NCI-H2081 (cell line): Measurements from ENCODE around the gene OR1A1.
"Not testable (repeated sequence)": the region's sequence is repeated elsewhere in the genome, so short reads cannot be mapped to it uniquely, and the experiment has no call there.

Experiments used
- DNase-seq, 2 experiments: peaks; one replicate each; lab custom pipeline; 2025; lab: John Stamatoyannopoulos, UW

Gene OR1A1, protein sequence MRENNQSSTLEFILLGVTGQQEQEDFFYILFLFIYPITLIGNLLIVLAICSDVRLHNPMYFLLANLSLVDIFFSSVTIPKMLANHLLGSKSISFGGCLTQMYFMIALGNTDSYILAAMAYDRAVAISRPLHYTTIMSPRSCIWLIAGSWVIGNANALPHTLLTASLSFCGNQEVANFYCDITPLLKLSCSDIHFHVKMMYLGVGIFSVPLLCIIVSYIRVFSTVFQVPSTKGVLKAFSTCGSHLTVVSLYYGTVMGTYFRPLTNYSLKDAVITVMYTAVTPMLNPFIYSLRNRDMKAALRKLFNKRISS

DNA sequence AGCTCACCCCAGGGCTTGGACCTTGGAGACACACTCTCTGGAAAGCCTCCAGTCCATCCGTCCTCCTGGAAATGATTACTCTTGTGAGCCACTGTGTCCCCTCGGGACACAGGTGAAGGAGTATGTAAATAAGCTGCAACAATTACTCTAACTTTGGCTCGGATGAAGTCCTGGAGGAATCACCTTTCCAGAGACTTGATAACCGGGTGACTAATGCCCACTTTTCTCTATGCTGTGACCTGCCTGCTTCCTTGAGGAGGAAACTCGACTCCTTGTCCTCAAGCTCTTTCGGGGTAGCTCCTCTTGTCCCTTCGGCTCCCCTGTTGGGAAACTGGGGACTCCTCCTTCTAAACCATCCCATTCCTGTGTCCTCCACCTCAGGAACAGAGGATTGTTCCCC, at the start of gene OR1A1:
Gene OR1A1, plus strand, starts transcription at position 301 of the 400 bp plus-strand sequence. CDS start 7,954 bp downstream, outside the sequence.
- no peak for DNase-seq

DNA sequence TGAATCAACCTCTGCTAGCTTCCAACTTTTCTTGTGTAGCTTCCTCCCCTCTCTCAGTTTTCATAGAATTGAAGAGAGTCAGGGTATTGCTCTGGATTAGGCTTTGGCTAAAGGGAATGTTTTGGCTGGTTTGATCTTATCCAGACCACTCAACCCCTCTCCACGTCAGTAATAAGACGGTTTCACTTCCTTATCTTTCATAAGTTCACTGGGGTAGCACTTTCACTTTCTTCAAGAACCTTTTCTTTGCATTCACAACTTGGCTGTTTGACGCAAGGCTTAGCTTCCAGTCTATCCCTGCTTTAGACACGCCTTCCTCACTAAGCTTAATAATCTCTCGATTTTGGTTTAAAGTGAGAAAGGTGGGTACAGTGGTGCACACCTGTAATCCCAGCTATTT, 39.9 kb upstream of the OR1A1 start:
- DNase-seq, result no peak

DNA sequence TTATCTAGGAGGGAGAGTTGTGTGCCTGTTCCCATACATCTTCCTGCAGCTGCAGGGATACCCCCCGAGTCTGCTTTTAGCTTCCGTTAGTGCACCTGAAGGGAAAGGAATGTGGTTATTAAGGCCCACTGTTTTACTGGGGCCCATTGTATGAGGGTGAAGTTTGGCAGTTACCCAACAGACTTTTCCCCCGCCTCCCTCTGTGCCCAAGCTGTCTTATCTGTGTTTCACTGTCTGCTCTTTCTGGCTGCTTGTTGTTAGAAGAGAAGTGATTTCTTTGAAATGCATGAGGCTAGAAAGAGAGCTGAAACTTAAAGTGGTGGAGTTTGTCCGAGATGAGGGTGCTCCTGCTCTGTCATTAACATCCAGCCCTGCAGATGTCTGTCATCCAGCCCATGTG, 17.5 kb upstream of the OR1A1 start:
- no peak for DNase-seq

DNA sequence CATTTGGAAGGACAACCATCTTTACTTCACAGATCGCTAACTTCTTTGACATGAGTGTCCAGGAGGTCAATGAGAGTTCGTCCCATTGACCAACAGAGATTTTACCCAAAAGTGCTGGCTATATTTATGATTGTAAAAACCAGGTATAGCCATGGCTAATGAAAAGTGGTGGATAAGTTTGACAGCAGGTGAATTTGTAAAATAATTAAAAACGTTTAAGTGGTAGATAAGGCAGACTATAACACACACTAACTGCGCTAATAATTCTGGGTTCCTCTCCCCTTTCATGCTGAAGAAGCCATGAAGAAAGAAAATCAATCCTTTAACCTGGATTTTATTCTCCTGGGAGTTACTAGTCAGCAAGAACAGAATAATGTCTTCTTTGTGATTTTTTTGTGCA, 10.2 kb upstream of the OR1A1 start, which contains the start of gene OR1A2:
Gene OR1A2, plus strand, starts transcription at position 301 of the 400 bp plus-strand sequence. Its CDS starts 0 bp downstream, at position 301.
- no peak for DNase-seq

DNA sequence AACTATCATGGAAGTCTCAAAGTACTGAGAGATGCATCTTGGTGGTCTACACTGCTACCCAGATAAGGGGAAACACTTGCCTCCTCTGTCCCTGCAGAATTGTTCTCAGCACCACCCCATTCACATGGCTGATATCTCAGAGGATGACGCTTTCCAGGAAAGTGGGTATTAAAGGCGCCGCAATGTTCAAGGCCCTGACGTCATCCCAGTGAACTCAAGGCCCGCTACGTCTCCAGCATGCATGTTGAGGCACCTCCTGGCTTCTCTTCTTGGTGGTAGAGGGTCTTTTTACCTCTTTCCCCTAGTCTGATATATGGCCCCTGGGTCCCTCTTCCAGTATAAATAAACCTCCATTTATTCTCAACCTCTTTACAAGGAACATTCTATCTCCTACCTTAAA, 1.0 kb downstream of the OR1A1 start:
- no peak for DNase-seq

DNA sequence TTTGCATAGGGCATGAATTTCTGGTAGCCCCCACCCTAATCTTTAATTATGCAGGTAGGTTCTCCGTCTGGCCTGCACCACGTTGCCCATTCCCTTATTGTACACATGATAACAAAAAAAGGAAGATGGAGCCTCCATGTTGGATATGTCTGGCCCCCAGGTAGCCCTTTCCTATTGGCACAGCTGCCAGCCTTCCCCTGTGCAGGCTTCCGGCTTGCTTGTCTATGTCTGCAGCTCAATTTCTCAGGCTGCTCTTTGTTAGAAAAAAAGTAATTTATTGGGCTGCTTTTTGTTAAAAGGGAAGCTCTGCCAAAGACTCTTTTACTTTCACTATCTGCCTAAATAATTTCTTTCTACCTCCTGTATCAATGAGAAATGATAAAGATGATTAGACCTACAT, 5.5 kb downstream of the OR1A1 start:
- DNase-seq, result no peak

DNA sequence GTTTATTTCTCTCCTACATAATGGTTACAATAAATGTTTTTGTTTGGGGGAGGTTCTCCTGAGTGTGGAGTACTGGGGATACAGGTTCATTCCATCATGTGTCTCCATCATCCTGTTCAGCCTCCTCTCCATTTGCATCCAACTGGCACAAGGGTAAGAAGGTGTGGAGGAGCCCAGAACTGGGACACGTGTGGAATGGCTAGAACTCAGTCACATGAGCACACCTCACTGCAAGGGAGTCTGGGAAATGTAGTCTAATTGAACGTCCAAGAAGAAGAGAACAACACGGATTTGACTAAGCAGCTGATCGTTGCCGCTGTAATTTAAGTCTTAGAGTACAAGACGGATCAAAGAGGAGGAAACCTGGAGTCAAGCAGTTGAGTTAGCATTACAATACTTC, 6.1 kb downstream of the OR1A1 start:
- DNase-seq, result no peak

DNA sequence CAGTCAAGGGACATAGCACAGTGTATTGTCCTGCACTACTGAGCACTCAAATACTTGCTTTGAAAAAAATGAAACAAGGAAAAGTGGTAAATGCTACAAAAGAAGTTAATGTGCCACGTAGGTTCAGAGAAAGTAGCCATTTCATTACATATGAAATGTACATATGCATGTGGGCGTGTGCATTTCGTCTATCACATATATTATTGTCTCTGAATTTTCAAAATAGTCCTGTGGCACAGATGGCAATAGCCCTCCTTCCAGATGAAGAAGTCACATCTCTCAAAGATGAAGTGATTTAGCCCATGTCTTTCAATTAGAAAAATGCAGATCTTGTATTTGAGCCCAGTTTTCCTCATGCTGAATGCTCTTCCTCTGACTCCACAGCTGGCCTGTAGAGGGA, 12.5 kb downstream of the OR1A1 start:
- DNase-seq, result not testable (repeated sequence)

DNA sequence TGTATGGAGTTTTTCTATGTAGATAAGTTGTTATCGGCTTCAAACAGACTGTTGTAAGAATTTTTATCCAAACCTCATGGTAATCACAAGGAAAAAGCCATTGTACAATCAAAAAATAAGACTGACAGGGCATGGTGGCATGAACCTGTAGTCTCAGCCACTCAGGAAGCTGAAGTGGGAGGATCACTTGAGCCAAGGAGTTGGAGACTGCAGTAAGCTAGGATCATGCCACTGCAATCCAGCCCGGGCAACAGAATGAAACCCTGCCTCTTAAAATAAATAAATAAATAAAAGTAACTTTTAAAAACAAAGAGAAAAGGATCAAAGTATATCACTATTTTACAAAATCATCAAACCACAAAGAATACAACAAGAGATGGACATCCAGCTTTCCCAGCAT, 14.4 kb downstream of the OR1A1 start:
- no peak for DNase-seq

DNA sequence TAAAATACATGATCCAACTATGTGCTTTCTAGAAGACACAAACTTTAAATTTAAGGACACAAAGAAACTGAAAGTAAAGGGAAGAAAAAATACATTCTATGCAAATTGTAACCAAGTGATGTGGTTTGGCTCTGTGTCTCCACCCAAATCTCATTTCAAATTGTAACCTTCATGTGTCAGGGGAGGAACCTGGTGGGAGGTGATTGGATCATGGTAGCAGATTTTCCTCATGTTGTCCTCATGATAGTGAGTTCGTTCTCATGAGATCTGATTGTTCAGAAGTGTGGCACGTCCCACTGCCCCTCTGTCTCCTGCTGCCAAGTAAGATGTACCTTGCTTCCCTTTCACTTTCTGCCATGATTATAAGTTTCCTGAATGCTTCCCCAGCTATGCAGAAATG, 15.0 kb downstream of the OR1A1 start:
- DNase-seq, result no peak

DNA sequence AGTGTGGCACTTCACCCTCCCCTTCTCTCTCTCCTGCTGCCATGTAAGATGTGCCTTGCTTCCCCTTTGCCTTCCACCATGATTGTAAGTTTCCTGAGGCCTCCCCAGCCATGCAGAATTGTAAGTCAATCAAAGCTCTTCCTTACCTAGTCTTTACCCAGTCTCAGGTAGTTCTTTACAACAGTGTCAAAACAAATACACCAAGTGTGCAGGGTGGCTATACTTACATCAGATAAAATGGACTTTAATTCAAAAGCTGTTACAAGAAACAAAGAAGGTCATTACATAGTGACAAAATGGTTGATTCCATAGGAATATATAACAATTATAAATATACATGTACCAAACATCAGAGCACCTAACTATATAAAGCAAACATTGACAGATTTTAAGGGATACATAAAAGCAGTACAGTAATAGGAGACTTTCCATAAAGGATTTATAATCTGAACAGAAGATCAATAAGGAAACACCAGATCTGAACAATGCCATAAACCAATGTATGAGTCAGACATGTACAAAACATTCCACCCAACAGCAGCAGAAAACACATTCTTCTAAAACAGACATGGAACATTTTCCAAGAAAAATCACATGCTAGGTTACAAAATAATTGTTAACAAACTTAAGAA, 17.4 kb downstream of the OR1A1 start:
- not testable (repeated sequence) for DNase-seq

DNA sequence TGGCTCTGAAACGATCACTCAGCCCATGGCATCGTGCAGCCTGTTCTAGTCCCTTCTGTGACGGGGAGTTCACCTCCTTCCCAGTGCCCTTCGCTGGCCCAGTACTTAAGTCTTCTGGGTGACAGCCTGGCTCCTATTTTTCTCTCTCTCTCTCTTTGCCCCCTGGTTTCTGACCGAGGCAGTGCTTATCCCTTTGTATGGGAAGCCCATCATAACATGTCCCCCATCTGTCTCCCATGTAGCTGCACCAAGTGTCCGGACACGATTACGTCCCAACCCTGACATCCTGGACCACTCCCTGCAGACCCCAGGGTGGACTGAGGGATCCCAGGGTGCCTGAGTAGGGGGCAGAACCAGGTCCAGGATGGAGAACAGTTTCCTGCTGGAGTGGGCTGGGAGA, 24.8 kb downstream of the OR1A1 start:
- not testable (repeated sequence) for DNase-seq

DNA sequence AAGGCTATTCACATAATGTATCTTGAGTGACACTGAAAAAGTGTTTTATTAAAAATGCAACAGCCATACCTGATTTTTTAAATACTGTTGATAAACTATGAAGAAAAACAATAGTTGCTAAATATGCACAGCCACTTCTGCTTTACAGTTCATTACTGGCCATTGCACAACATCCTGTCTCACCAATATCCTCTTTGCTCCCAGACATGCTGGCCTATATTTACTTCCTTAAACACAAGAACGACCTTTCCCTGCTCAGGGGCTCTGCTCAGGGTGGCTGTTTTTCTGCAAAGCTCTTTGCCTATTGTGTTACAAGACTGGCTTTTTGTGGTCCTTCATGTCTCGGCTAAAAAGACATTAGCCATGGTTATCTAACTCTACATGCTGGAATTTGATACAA, 31.2 kb downstream of the OR1A1 start:
- DNase-seq, result not testable (repeated sequence)

DNA sequence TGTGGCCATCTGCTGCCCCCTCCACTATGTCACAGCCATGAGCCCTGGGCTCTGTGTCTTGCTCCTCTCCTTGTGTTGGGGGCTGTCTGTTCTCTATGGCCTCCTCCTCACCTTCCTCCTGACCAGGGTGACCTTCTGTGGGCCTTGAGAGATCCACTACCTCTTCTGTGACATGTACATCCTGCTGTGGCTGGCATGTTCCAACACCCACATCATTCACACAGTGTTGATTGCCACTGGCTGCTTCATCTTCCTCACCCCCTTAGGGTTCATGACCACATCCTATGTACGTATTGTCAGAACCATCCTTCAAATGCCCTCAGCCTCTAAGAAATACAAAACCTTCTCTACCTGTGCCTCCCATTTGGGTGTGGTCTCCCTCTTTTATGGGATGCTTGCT, 33.6 kb downstream of the OR1A1 start:
- DNase-seq, result not testable (repeated sequence)

DNA sequence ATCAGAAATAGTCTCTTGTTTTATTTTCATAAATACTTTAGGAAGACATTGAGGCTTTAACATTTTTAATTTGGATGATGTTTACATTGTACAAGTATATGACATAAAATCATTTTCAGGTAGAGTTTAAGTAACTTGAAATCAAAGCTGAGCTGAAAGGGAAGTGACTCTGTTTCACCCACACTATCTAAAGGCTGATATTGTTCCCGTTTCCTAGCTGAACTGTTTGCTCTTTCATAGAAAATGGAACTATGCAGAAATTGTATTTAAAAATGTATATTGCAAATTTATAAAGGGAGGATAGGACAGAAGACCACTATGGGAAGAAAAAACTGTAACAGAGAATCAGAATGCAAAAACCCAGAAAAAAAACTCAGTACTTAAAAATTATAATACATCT, 37.4 kb downstream of the OR1A1 start:
- DNase-seq, result not testable (repeated sequence)

DNA sequence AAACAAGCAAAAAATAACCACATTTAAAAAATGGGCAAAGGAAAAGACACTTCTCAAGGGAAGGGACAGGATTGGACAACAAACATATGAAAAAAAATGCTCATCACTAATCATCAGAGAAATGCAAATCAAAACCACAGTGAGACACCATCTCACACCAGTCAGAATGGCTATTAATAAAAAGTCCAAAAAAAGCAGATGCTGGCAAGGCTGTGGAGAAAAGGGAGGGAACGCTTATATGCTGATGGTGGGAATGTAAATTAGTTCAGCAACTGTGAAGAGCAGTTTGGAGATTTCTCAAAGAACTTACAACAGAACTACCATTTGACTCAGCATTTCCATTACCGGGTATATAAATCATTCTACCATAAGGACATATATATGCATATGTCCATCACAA, 41.5 kb downstream of the OR1A1 start:
- DNase-seq, result not testable (repeated sequence)

DNA sequence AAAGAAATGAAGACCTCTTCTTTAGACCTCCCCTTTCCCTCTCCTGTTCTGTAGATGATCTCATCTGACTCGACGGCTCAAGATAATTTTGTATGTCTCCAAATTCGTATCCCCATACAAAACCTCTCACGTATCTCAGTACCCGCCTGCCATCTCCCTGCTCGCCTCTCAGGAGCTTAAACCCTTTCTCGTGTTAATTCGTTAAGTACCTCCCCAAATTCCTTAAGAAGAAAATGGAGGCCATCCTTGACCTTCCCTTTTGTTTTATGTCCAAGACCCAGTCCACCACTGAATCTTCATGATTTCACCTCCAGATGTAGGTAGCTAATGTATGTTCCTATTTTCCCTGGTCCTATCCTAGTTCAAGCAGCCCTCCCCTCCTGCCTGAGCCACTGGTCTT, 49.1 kb downstream of the OR1A1 start:
- DNase-seq, result no peak

DNA sequence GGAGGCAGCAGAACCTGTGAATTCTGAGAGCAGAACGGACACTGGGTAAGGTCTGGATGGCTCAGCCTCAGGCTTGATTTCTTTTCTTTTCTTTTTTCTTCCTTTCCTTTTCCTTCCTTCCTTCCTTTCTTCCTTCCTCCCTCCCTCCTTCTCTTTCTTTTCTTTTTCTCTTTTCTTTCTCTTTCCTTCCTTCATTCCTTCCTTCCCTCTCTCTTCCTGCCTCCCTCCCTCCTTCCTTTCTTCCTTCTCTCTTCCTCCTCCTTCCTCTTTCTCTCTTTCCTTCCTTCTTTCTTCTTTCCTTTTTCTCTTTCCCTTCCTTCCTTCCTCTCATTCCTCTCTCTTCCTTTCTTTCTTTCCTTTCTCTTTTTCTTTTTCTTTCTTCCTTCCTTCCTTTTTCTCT, 52.7 kb downstream of the OR1A1 start:
- no peak for DNase-seq

DNA sequence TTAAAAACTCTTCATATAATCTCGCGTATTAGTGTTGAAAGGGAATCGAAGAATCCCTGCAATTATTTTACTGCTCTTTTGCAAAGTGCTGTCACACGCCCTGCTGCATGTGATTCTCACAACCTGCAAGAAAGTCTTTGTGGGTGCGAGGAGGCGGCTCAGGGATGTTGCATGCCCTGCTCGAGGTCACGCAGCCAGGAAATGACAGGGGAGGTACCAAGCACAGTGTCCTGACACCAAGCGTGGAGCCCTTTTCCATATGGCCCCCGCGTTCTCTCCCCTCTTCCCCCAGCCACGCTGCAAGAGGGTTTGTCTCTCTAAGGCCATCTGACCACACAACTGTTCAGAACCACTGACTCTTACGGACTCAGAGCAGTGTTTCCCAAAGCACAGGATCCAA, 53.1 kb downstream of the OR1A1 start:
- DNase-seq, result no peak
